Measurements from ENCODE around the gene ADO. TPM values are rescaled to one million over a fixed set of nuclear protein-coding genes. Genes with fewer than 3 reads are reported as not detected.

ADO gene
- total RNA-seq, 1 experiment from 2014 or later, result 13.6 TPM

GRCh38 chr10:62810156-62810902 is 5.8 kb downstream of the ADO start:
- Histone ChIP-seq H3K27me3 (ENCODE audit: insufficient read depth, low read depth) (no peaks in the 10 kb centered on the region), H3K9me2 (ENCODE audit: insufficient read depth) (no peaks in the 10 kb centered on the region), H4K20me1 (ENCODE audit: insufficient read depth) (peaks cover 39% of the 10 kb centered on the region), H3K4me1 (replicated peaks; ENCODE audit: insufficient read depth) (peaks cover 18% of the 10 kb centered on the region), H3K27ac (no peak overlapping the region), H2AFZ (no peak overlapping the region), H3K36me3 (ENCODE audit: low read depth) (peaks cover 21% of the 10 kb centered on the region), H3K9me3 (ENCODE audit: insufficient read depth, low read depth) (no peaks in the 10 kb centered on the region), H3K4me3 (no peak overlapping the region), H3K79me2 (ENCODE audit: low read depth) (peaks cover 37% of the 10 kb centered on the region), H3F3A (ENCODE audit: insufficient read depth, low read depth) (no peaks in the 10 kb centered on the region; the same call in 1 of the 2 replicates), H3K4me2 (no peak overlapping the region)
- no peak for TF ChIP-seq CTCF (conservative IDR thresholded peaks at IDR 0.05)
- no peak for TF ChIP-seq EZH2 (IDR thresholded peaks at IDR 0.05; ENCODE audit: low read depth)
- intact Hi-C loops (cut with micrococcal nuclease; ENCODE audit: unreplicated experiment), result loop anchor here (10.0 kb wide), 1 partner anchor 216 kb away; no protein-coding TSS in a partner anchor
- ChIA-PET CTCF (interaction anchor here (0.6 kb wide), 1 partner anchor 434 kb away, joined by 3 read pairs; no protein-coding TSS in a partner anchor), POLR2A (ENCODE audit: unreplicated experiment) (interaction anchor here (0.5 kb wide), 1 partner anchor 418 kb away, joined by 15 read pairs; no protein-coding TSS in a partner anchor)
- no peak for DNase-seq
- BruUV-seq (replicated peaks), result no TSS peak

- no TSS peak for BruUV-seq (replicated peaks)
- no peak for DNase-seq
- Histone ChIP-seq H4K20me1 (ENCODE audit: insufficient read depth) (peaks cover 35% of the 10 kb centered on the region), H3K79me2 (ENCODE audit: low read depth) (peaks cover 27% of the 10 kb centered on the region), H3K27ac (no peak overlapping the region), H2AFZ (no peak overlapping the region), H3K9me2 (ENCODE audit: insufficient read depth) (no peaks in the 10 kb centered on the region), H3K4me2 (no peak overlapping the region), H3K4me1 (replicated peaks; ENCODE audit: insufficient read depth) (peaks cover 15% of the 10 kb centered on the region), H3K9me3 (ENCODE audit: insufficient read depth, low read depth) (no peaks in the 10 kb centered on the region), H3K36me3 (ENCODE audit: low read depth) (peaks cover 20% of the 10 kb centered on the region), H3F3A (ENCODE audit: insufficient read depth, low read depth) (no peaks in the 10 kb centered on the region; the same call in 1 of the 2 replicates), H3K27me3 (ENCODE audit: insufficient read depth, low read depth) (no peaks in the 10 kb centered on the region), H3K4me3 (no peak overlapping the region)
- CTCF ChIA-PET, result interaction anchor here (0.6 to 0.7 kb wide), 3 partner anchors 166 to 902 kb away, joined by 3 to 10 read pairs (median 4); no protein-coding TSS in a partner anchor
- intact Hi-C loops (cut with micrococcal nuclease; ENCODE audit: unreplicated experiment), result loop anchor here (10.0 kb wide), 1 partner anchor 217 kb away; no protein-coding TSS in a partner anchor
- POLR2A ChIA-PET (ENCODE audit: unreplicated experiment), result no interaction called here
- TF ChIP-seq EZH2 (IDR thresholded peaks at IDR 0.05; ENCODE audit: low read depth) (no peak), CTCF (conservative IDR thresholded peaks at IDR 0.05) (no peak)
Measured at GRCh38 chr10:62811159-62811875, 6.8 kb downstream of the ADO start.

- CTCF ChIA-PET, result no interaction called here
- Histone ChIP-seq H4K20me1 (ENCODE audit: insufficient read depth) (peaks cover 22% of the 10 kb centered on the region), H3K79me2 (ENCODE audit: low read depth) (peaks cover 12% of the 10 kb centered on the region), H3K4me3 (no peak overlapping the region), H2AFZ (no peak overlapping the region), H3F3A (ENCODE audit: insufficient read depth, low read depth) (peaks cover 5% of the 10 kb centered on the region; the same call in 1 of the 2 replicates), H3K27me3 (ENCODE audit: insufficient read depth, low read depth) (no peaks in the 10 kb centered on the region), H3K4me1 (replicated peaks; ENCODE audit: insufficient read depth) (no peaks in the 10 kb centered on the region), H3K4me2 (no peak overlapping the region), H3K27ac (no peak overlapping the region), H3K36me3 (ENCODE audit: low read depth) (peaks cover 7% of the 10 kb centered on the region; the same call in 1 of the 2 replicates), H3K9me2 (ENCODE audit: insufficient read depth) (no peaks in the 10 kb centered on the region), H3K9me3 (ENCODE audit: insufficient read depth, low read depth) (no peaks in the 10 kb centered on the region)
- no TSS peak for BruUV-seq (replicated peaks)
- POLR2A ChIA-PET (ENCODE audit: unreplicated experiment), result no interaction called here
- TF ChIP-seq EZH2 (IDR thresholded peaks at IDR 0.05; ENCODE audit: low read depth), result no peak
- TF ChIP-seq CTCF (conservative IDR thresholded peaks at IDR 0.05), result no peak
- DNase-seq, result no peak
- intact Hi-C loops (cut with micrococcal nuclease; ENCODE audit: unreplicated experiment), result loop anchor here (10.0 kb wide), 1 partner anchor 218 kb away; no protein-coding TSS in a partner anchor
Measured at GRCh38 chr10:62812672-62813439, 8.3 kb downstream of the ADO start.
